IgD-negative memory B cell (primary cell): ENCODE results near the gene HERPUD1. TPM values are rescaled to one million over a fixed set of nuclear protein-coding genes. Genes with fewer than 3 reads are reported as not detected.
"Not testable (repeated sequence)": the region's sequence is repeated elsewhere in the genome, so short reads cannot be mapped to it uniquely, and the experiment has no call there.

Experiments
- H3K27ac Mint-ChIP-seq, 3 donors: one replicate each; pipeline ENCODE4 v1.8.0; 2020 to 2022; ENCODE audit warnings: mild to moderate bottlenecking in 3 of 3, mixed read lengths in 3 of 3, moderate library complexity in 1 of 3
- H3K27me3 Mint-ChIP-seq: one replicate; pipeline ENCODE4 v1.8.0; 2021; ENCODE audit warnings: mixed read lengths
- H3K36me3 Mint-ChIP-seq: one replicate; pipeline ENCODE4 v1.8.0; 2020; ENCODE audit warnings: mild to moderate bottlenecking, mixed read lengths
- H3K4me1 Mint-ChIP-seq, 3 donors: one replicate each; pipeline ENCODE4 v1.8.0; 2020 to 2022; ENCODE audit warnings: mixed read lengths in 3 of 3, mild to moderate bottlenecking in 1 of 3
- H3K4me3 Mint-ChIP-seq, 4 donors: one replicate each; pipeline ENCODE4 v1.8.0; 2020 to 2022; ENCODE audit warnings: mild to moderate bottlenecking in 4 of 4, mixed read lengths in 4 of 4, moderate library complexity in 3 of 4
- H3K9me3 Mint-ChIP-seq, 3 donors: one replicate each; pipeline ENCODE4 v1.8.0; 2020 to 2021; ENCODE audit warnings: mixed read lengths in 3 of 3, mild to moderate bottlenecking in 1 of 3
- polyA plus RNA-seq: library from polyadenylated mRNA; unstranded; fragments of 300-500 nt; fragmentation: Illumina TruSeq; gene quantifications from one replicate; pipeline ENCODE4 v1.2.3, GENCODE V29; 2021

The HERPUD1 gene
- polyA plus RNA-seq, 1 donor from 2014 or later = 298 TPM

DNA sequence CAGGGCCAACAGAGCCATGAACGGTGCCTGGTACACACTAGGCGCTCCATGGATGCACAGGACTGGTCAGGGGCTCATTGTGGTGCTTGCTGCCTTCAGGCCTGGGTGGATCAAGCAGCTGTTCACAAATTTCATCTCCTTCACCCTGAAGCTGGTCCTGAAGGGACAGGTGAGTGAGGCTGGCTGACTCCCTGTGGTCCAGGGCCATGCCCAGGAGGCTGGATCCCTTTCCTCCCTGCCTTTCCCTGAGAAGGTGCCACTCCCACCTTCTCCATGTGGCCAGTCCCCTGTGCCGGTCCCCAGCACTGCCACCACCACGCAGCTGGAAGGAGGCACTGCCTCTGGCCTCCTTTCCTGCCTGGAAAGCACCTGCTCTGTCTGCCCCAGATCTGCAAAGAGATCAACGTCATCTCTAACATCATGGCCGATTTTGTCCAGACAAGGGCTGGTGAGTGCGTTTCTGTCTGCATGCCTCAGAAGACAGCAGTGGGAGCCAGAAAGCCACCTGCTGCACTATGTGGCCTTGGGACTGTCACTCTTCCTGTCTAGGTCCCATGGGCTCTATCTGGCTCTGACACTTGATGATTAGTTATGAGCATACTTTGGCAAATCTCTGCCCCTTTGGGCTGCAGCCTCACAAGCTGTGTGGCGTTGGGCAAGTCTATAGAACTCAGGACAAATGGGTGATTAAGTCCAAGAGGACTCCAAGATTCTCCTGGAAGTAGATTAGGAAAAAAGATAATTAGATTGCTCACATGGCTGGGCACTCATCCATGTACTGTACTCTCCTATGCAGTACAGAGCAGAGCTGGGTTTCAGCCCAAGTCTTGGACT, 39.2 kb downstream of the HERPUD1 start:
- peaks cover 6% of the 10 kb centered on the region for H3K27me3 Mint-ChIP-seq
- peak overlapping the region; percentile 90 to 100 (median 98) for H3K27ac Mint-ChIP-seq
- H3K36me3 Mint-ChIP-seq = peaks cover 4% of the 10 kb centered on the region
- no peaks in the 10 kb centered on the region for H3K9me3 Mint-ChIP-seq
- peaks cover 41 to 60% (median 43%) of the 10 kb centered on the region in 3 donors for H3K4me1 Mint-ChIP-seq
- peak overlapping the region in 3 of 4 donors; percentile 38 to 85 (median 58) for H3K4me3 Mint-ChIP-seq

DNA sequence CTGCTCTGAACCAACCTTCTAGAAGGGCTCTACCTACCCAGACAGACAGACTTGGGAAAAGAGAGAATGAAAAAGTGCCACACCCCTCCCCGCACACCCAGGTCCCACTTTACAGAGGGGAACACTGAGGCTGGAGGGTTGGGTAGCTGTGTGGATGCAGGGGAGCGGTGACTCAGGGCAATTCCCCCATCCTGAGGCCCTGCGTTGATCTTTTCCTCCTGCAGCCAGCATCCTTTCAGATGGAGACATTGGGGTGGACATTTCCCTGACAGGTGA, 39.8 kb downstream of the HERPUD1 start:
- H3K27ac Mint-ChIP-seq = peak overlapping the region; percentile 90 to 100 (median 98)
- H3K4me3 Mint-ChIP-seq = peak overlapping the region in 3 of 4 donors; percentile 38 to 79 (median 58)
- peaks cover 42 to 62% (median 47%) of the 10 kb centered on the region in 3 donors for H3K4me1 Mint-ChIP-seq
- peaks cover 4% of the 10 kb centered on the region for H3K36me3 Mint-ChIP-seq
- peaks cover 6% of the 10 kb centered on the region for H3K27me3 Mint-ChIP-seq
- no peaks in the 10 kb centered on the region for H3K9me3 Mint-ChIP-seq

DNA sequence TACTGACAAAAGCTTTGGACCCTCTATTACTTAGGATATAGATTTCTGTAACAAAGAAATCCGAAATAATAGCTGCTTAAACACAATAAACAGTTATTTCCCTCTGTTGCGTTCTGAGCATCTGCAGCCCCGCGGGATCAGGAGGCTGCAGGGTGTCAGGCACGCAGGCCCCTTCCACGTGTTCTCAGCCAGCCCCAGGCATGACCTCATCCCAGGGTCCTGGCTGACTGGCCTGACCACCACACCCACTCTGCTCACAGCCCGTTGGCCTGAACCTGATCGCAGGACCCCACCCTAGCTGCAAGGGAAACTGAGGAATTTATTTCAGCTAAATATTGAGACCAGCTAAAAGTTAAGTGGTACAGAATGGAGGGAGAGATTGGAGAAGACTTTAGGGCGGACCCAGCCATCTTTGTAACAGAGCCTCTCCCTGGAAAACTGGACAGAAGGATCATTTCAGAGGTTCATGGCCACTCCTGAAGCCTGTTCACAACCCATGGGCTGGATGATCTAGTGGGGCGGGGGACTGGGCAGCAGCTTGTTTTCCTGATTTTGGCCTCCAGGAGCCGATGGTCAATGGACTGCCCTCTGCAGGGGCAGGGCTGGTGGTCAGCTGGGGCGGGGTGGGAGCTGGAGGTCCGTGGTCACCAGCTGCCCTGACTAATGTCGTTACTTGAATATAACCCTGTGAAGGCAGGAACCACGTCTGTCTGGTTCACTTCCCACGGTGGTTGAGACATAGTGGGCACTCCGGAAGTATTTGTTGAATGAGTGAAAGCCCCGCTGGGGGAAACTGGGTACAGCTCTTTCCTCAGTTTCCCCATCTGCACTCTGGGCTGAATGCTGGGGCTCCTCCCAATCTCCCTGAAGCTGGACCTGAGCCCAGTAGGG, 40.7 kb downstream of the HERPUD1 start:
- Mint-ChIP-seq H3K27me3 (peaks cover 6% of the 10 kb centered on the region), H3K36me3 (peaks cover 4% of the 10 kb centered on the region), H3K4me3 (peak overlapping the region in 2 of 4 donors; percentile 58 to 66), H3K4me1 (peaks cover 46 to 64% (median 48%) of the 10 kb centered on the region in 3 donors), H3K9me3 (no peaks in the 10 kb centered on the region), H3K27ac (peak overlapping the region; percentile 83 to 99 (median 89))

DNA sequence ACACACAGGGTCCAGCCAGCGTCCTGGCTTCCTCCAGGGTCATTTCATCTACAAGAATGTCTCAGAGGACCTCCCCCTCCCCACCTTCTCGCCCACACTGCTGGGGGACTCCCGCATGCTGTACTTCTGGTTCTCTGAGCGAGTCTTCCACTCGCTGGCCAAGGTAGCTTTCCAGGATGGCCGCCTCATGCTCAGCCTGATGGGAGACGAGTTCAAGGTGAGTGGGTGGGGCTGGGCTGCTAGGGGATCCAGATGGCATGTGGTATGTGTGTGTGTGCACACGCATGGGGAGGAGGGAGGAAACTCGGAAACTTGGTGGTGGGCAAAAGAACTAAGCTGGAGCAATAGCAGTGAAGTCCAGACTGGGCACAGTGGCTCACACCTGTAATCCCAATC, 41.4 kb downstream of the HERPUD1 start:
- Mint-ChIP-seq H3K9me3 (no peaks in the 10 kb centered on the region), H3K4me3 (peak overlapping the region in 2 of 4 donors; percentile 66 to 87), H3K27ac (peak overlapping the region; percentile 89 to 99 (median 93)), H3K27me3 (peaks cover 6% of the 10 kb centered on the region), H3K36me3 (peaks cover 4% of the 10 kb centered on the region), H3K4me1 (peaks cover 47 to 66% (median 48%) of the 10 kb centered on the region in 3 donors)

DNA sequence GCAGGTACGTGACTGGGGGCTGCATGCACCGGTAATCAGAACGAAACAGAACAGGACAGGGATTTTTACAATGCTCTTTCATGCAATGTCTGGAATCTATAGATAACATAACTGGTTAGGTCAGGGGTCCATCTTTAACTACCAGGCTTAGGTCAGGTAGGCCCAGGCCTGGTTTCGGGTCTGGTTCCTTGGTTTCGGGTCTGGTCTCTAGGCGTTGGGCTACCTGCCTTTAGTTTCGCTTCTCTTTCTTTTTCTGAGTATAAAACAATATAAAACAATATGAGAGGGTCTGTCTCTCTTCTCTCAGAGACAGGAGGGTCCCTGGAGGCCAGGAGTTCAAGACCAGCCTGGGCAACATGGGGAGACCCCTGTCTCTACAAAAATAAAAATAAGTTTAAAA, 42.0 kb downstream of the HERPUD1 start:
- H3K4me1 Mint-ChIP-seq = peaks cover 44 to 64% (median 51%) of the 10 kb centered on the region in 3 donors

DNA sequence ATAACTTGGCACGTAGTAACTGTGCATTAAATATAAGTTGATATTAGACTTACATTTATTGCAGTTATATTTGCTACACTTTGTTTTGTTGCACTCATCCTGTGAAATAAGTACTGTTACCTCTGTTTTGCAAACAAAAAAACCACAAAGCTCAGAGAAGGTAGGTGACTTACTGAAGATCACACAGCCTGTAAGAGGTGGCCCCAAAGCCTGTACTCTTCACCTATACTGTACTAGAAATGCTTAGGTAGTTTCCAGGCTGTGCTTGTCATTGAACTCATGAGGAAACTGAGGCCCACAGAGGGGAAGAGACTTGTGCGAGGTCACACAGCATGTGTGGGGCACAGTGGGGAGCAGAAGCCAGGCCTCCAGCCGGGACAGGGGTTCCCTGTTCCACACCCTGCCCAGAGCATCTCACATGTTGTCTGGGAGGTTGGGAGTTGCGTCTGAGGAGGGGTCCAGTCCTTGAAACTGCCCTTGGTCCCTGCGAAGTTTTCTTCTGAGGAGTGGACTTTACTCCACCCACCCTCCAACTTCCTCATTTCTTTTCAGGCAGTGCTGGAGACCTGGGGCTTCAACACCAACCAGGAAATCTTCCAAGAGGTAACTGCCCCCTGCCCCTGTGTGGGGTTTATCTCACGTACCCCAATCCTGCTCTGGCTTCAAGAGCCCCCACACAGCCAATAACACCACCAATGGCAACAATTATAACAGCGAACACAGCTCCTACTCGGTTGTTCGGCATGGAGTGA, 42.8 kb downstream of the HERPUD1 start:
- Mint-ChIP-seq H3K4me1 (peaks cover 48 to 66% (median 57%) of the 10 kb centered on the region in 3 donors), H3K36me3 (peaks cover 4% of the 10 kb centered on the region), H3K27ac (peak overlapping the region in 2 of 3 donors; percentile 89 to 99), H3K9me3 (no peaks in the 10 kb centered on the region), H3K4me3 (peak overlapping the region in 2 of 4 donors; percentile 84 to 92), H3K27me3 (peaks cover 6% of the 10 kb centered on the region)

More for the DNA sequence above, 42.0 kb downstream of the HERPUD1 start:
- not testable (repeated sequence) for H3K9me3 Mint-ChIP-seq, H3K36me3 Mint-ChIP-seq, H3K27me3 Mint-ChIP-seq
- H3K4me3 Mint-ChIP-seq = peak overlapping the region; percentile 17 to 92 (median 60)
- peak overlapping the region; percentile 89 to 99 (median 93) for H3K27ac Mint-ChIP-seq

DNA sequence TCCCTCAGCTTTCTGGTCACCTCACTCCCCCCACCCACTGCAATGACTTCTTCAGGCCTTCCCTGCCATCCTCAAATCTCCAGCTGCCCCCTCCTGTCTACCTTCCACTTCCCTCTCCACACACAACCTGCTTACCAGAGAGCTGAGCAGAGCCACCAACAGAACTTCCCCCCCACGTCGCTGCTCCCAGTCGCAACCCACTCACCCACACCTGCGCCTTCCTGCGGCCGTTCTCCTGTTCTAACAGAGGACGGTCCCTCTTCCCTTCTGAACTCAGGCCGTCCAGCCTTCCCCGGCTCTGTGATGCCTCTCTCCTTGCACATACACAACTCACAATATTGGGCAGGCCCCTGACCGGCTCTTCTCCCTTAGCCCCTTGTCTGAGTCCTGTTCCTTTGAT, 43.8 kb downstream of the HERPUD1 start:
- H3K4me1 Mint-ChIP-seq = peaks cover 49 to 67% (median 61%) of the 10 kb centered on the region in 3 donors
- peaks cover 4% of the 10 kb centered on the region for H3K36me3 Mint-ChIP-seq
- peak overlapping the region in 2 of 4 donors; percentile 59 to 88 for H3K4me3 Mint-ChIP-seq
- peak overlapping the region; percentile 27 to 89 (median 65) for H3K27ac Mint-ChIP-seq
- no peaks in the 10 kb centered on the region for H3K9me3 Mint-ChIP-seq
- peaks cover 6% of the 10 kb centered on the region for H3K27me3 Mint-ChIP-seq

DNA sequence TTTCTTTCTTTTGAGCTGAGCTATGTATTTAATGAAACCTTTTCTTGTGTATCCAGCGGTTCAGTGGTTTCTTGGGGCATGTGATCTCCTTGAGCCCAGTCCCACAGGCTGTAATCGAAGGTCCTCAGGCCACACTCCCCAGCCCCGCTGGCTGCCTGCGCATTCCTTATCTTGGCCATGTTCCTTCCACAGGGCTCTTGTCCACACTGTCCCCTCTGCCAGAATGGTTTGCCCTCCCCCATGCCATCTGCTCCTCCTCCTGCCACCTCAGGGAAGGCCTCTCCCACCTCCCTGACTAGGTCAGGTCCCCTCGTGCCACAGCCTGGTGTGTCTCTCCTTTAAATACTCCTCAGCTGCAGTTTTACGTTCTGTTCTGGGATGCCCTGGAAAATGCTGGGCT, 45.3 kb downstream of the HERPUD1 start:
- H3K4me3 Mint-ChIP-seq = peak overlapping the region in 1 of 4 donors; percentile 58
- H3K36me3 Mint-ChIP-seq = peaks cover 2% of the 10 kb centered on the region
- H3K27me3 Mint-ChIP-seq = peaks cover 6% of the 10 kb centered on the region
- peak overlapping the region in 1 of 3 donors; percentile 60 for H3K27ac Mint-ChIP-seq
- no peaks in the 10 kb centered on the region for H3K9me3 Mint-ChIP-seq
- H3K4me1 Mint-ChIP-seq = peaks cover 57 to 69% (median 68%) of the 10 kb centered on the region in 3 donors

DNA sequence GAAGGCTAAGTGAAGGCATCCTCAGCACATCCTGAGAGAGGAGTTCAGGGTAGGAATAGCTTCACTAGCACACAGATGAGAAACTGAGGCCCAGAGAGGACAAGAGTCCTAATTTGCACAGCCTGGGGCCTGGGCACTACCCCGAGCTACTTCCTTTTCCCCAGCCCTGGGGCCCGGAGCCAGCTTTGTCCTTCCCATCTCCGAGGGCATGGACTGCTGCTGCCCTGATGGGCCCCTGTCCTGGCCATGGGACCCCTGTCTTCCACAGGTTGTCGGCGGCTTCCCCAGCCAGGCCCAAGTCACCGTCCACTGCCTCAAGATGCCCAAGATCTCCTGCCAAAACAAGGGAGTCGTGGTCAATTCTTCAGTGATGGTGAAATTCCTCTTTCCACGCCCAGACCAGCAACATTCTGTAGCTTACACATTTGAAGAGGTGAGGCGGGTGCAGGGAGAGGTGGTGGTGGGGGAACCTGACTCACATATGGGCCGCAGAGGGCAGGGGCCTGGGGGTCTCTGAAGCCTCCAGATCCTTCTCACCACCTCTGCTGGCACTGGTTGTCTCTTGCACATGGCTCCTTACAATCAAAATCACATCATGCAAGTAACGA, 46.0 kb downstream of the HERPUD1 start:
- Mint-ChIP-seq H3K9me3 (no peaks in the 10 kb centered on the region), H3K4me3 (no peak overlapping the region), H3K27ac (peak overlapping the region in 2 of 3 donors; percentile 14 to 60), H3K36me3 (peaks cover 4% of the 10 kb centered on the region), H3K4me1 (peaks cover 58 to 71% (median 70%) of the 10 kb centered on the region in 3 donors), H3K27me3 (peaks cover 6% of the 10 kb centered on the region)

DNA sequence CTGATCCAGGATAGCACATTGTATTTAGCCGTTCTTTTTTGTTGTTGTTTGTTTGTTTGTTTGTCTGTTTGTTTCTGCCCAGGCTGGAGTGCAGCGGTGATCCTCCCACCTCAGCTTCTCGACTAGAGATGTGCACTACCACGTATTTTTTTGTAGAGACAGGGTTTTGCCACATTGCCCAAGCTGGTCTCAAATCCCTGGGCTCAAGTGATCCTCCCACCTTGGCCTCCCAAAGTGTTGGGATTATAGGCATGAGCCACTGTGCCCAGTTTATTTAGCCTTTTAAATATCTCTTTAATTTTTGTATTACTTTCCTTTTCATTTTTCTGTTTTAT, 48.2 kb downstream of the HERPUD1 start:
- H3K9me3 Mint-ChIP-seq = no peaks in the 10 kb centered on the region
- H3K4me1 Mint-ChIP-seq = peaks cover 50 to 61% (median 60%) of the 10 kb centered on the region in 3 donors
- peak overlapping the region in 1 of 3 donors; percentile 1 for H3K27ac Mint-ChIP-seq
- peaks cover 10% of the 10 kb centered on the region for H3K36me3 Mint-ChIP-seq
- no peaks in the 10 kb centered on the region for H3K27me3 Mint-ChIP-seq
- H3K4me3 Mint-ChIP-seq = peak overlapping the region in 1 of 4 donors; percentile 32

DNA sequence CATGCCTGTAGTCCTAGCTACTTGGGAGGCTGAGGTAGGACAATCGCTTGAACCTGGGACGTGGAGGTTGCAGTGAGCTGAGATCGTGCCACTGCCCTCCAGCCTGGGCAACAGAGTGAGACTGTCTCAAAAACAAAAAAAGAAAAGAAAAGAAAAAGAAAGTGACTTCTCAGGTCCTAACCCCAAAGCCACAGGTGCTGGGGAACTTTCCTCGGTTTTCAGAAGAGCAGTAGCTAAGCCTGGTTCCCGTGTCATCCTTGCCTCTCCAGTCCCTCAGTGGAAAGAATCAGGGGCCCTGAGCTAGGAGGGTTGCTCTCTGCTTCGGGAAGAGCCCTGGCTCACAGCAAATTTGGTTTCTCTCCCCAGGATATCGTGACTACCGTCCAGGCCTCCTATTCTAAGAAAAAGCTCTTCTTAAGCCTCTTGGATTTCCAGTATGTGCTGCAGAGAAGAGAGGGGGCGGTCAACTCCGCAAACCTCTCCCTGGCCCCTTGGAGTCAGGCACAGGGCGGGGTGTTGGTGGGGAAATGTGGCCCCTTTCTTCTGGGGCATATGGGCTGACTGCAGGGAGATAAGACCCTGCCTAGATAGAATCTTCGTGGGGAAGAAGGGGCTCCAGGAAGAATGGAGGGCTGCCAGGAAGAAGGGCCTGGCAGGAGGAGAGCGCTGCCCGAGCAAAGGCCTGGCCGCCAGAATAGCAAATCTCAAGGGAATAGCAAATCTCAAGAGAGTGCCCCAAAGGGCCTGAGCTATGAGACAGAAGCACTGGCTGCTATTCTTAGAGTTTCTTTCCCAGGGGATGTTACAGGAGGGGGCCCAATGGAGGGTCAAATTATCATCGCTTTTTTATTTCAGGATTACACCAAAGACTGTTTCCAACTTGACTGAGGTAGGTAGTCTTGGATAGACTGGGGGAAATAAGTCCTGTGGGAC, 49.1 kb downstream of the HERPUD1 start:
- H3K4me3 Mint-ChIP-seq = peak overlapping the region; percentile 46 to 95 (median 78)
- peaks cover 51 to 60% (median 56%) of the 10 kb centered on the region in 3 donors for H3K4me1 Mint-ChIP-seq
- peak overlapping the region; percentile 65 to 92 (median 90) for H3K27ac Mint-ChIP-seq
- no peaks in the 10 kb centered on the region for H3K9me3 Mint-ChIP-seq
- H3K27me3 Mint-ChIP-seq = no peaks in the 10 kb centered on the region
- peaks cover 10% of the 10 kb centered on the region for H3K36me3 Mint-ChIP-seq

DNA sequence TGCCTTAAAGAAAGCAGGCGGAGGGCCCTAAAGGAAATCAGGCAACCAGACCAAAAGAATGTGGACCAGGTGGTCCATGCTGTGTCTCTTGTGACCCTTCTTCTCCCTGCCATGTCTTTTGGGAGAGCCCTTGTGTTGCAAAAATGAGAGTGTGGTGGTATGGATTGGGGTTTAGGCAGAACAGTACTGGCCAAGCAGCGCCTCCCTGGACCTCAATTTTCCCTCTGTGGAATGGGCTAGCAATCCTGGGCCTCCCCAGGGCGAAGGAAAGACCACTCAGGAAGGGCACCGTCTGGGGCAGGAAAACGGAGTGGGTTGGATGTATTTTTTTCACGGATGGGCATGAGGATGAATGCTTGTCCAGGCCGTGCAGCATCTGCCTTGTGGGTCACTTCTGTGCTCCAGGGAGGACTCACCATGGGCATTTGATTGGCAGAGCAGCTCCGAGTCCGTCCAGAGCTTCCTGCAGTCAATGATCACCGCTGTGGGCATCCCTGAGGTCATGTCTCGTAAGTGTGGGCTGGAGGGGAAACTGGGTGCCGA, 49.9 kb downstream of the HERPUD1 start:
- Mint-ChIP-seq H3K4me3 (peak overlapping the region in 3 of 4 donors; percentile 46 to 95 (median 68)), H3K4me1 (peaks cover 48 to 58% (median 54%) of the 10 kb centered on the region in 3 donors)

DNA sequence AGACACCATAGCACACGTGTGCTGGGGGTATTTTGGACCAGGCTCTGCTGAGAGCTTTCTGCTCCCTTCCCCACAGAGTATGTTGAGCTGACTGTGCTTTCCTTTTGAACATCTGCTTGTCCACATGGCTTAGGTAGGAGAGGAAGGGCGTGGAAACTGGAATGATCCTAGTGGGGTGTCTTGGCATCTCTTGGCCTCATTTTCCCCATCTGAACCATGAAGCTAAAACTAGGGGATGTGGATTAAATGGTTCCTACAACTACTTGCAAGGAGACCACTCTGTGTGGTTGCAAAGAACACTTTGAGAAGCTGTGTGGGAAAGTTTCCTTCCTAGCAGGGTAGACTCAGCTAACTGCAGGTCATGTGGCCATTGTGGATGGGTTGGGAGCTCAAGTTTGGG, 50.8 kb downstream of the HERPUD1 start:
- H3K27ac Mint-ChIP-seq = peak overlapping the region in 2 of 3 donors; percentile 73 to 74
- no peaks in the 10 kb centered on the region for H3K27me3 Mint-ChIP-seq
- peak overlapping the region in 2 of 4 donors; percentile 46 to 82 for H3K4me3 Mint-ChIP-seq
- H3K9me3 Mint-ChIP-seq = no peaks in the 10 kb centered on the region
- H3K36me3 Mint-ChIP-seq = peaks cover 12% of the 10 kb centered on the region
- H3K4me1 Mint-ChIP-seq = peaks cover 55 to 60% (median 57%) of the 10 kb centered on the region in 3 donors

More for the DNA sequence above, 49.9 kb downstream of the HERPUD1 start:
- Mint-ChIP-seq H3K27ac (peak overlapping the region; percentile 65 to 92 (median 90)), H3K27me3 (no peaks in the 10 kb centered on the region), H3K36me3 (peaks cover 12% of the 10 kb centered on the region), H3K9me3 (no peaks in the 10 kb centered on the region)
